AG09319 (cell line): ENCODE results near the gene ZNF638.

Source experiments
- DNase-seq: peaks from one replicate; pipeline ENCODE4 v3.0.0-alpha.2; 2010; ENCODE audit warnings: low read depth; ENCODE audit errors: extremely low read depth
- TF ChIP-seq, protein P1 (sequence below): IDR thresholded peaks from 2 replicates; pipeline ENCODE4 v1.5.1; 2011; ENCODE audit warnings: low read depth, mild to moderate bottlenecking, inconsistent platforms, low read length, moderate library complexity

The ZNF638 gene

DNA sequence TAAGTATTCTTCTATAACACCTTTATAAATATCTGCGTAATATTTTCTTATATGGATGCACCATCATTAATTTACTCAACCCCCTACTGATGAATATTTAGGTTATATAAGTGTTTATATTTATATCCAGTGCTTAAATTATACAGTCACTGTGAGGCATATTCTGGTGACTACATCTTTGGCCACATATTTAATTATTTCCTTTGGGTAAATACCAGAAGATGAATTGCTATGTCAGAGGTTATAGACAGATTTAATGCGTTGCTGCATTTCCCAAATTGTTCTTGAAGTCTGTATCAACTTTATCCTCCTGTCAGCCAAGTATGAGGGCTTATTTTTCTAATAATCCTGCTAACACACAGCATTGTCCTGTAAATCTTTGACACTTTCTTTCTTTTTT is 140.4 kb downstream of the ZNF638 start:
- DNase-seq = no peak
- TF ChIP-seq, protein P1, sequence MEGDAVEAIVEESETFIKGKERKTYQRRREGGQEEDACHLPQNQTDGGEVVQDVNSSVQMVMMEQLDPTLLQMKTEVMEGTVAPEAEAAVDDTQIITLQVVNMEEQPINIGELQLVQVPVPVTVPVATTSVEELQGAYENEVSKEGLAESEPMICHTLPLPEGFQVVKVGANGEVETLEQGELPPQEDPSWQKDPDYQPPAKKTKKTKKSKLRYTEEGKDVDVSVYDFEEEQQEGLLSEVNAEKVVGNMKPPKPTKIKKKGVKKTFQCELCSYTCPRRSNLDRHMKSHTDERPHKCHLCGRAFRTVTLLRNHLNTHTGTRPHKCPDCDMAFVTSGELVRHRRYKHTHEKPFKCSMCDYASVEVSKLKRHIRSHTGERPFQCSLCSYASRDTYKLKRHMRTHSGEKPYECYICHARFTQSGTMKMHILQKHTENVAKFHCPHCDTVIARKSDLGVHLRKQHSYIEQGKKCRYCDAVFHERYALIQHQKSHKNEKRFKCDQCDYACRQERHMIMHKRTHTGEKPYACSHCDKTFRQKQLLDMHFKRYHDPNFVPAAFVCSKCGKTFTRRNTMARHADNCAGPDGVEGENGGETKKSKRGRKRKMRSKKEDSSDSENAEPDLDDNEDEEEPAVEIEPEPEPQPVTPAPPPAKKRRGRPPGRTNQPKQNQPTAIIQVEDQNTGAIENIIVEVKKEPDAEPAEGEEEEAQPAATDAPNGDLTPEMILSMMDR = no peak

DNA sequence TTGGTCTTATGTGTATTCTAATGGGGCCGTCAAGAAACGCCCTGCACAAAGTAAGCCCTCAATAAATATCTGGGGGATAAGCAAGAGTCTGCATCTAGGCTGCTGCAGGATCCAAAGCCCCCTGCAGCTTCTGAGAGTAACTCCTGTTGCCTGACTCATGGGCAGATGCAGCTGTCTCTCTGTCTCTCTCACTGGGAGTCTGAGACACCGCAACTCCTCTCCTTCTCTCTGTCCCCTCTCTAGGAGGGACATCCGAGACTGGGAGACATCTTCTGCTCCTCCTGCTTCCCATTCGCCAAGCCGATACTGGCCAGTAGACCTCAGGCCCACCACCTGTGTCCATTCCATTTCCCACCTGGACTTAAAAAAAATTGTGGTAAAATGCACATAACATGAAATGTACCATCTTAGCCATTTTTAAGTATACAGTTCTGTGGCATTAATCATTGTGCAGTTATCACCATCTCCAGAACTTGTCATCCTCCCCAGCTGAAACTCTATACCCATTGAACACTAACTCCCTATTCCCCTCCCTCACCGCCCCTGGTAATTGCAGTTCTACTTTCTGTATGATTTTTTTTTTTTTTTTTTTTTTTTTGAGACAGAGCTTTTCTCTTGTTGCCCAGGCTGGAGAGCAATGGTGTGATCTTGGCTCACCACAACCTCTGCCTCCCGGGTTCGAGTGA is 141.9 kb downstream of the ZNF638 start:
- TF ChIP-seq, protein P1 = no peak
- no peak for DNase-seq

DNA sequence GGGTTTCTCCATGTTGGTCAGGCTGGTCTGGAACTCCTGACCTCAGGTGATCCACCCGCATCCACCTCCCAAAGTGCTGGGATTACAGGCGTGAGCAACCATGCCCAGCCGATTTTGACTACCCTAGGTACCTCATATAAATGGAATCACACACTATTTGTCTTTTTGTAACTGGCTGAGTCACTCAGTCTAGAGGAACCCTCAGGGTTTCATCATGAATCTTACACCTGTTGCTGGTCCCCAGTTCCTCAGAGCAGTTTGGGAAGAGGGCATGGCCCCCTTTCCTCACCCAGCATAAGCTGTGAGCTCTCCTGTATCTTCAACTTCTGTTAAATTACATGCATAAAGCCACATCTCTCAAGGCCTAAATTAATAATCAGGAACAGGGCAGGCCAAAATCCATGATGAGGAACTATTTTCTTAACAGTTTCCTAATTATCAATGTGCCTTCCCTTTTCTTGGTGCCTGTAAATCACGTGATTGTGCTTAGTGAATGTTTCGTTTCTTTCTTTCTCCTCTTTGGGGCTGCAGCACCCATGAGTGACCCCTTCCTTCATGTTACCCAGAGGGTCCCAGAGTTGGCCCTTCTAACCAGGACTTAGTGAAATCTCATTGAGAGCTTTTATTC is 142.6 kb downstream of the ZNF638 start:
- DNase-seq = no peak
- TF ChIP-seq, protein P1 = no peak

DNA sequence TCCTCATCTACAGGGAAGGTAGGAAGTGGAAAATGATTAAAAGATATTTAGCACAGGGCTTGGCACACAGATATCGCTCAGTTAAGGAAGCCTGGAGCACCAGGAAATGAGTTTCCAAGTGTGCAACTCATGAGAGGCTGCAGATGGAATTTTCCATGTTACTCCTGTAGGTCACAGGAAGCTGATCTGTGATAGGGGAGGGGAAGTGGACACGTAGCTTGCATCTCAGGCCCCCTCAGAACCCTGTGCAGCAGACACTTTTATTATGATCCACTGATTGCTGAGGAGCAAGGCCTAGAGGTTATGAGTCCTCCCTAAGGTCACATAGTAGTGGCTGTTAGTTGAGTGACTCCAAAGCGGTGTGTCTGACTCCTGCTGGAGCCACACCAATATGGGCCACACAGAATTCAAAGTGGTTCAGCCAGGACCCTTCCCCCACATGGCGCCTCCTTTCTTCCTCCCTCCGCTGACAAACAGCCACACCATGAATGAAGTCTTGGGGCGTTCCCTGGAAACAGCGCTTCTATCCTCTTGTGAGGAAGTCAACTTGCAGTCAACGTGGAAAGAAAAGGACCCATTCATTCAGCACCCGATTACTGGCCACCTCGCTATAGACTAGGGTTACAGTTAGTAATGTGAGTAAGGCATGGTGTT is 143.3 kb downstream of the ZNF638 start:
- DNase-seq = no peak
- TF ChIP-seq, protein P1 = no peak

DNA sequence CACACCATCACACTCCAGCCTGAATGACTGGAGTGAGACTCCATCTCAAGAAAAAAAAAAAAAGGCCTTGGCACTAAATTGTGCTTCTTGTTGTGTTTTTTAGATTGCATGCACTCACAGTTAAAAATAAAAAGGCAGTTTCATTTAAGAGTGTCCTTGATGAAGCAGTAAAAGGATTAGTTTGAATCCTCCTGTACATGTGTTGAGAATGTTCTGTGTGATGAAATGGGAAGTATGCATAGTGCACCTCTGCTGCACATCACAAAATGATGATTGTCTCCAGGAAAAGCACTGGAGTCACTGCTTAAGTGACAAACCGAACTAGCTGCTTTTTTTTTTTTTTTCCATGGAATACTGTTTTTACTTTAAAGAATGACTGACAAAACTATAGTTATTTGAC is 144.9 kb downstream of the ZNF638 start:
- TF ChIP-seq, protein P1 = no peak
- no peak for DNase-seq

DNA sequence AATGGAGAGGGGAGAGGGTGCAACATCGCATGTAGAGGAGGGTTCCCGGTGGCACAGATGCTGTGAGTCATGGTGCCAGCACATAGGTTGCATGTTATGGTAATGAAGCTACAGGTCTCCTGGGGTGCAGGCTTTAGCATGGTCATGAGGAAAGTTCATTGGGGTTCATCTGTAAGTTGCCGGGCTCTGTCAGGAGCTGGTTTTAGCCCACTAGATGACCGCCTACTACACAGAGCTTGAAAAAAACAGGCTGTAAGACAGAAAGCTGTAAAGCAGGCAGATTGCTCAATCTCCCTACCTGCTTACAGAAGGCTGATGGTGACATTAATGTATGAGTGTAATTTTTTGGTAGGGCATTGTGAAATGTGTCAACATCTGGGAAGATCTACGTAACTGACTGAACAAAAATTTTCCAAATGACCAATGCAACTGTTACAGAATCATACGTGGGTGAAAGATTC is 145.7 kb downstream of the ZNF638 start:
- no peak for DNase-seq
- TF ChIP-seq, protein P1 = no peak

DNA sequence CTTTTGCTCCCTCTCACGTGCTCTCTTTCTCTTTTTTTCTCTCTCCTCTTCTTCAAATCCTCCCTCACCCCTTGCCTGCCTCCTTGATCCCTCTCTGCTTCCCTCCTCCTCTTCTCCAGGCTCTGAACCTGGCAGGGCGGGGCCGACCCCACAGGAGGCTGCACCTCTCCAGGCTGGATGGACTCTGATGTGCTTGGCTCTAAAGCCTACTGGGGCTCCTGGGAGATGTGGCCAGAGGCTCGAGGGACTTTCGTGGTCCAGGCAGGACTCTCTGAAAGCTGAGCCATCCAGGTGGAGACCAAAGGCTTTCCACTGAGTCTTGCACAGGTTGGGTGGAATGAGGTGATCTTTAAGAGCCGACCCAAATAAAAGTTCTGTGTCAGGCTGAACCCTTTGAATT is 147.2 kb downstream of the ZNF638 start:
- TF ChIP-seq, protein P1 = no peak
- DNase-seq = no peak
